Spleen (tissue), 3 donors: Measurements from ENCODE around the gene ANKRD44.

Experiments
- POLR2A ChIP-seq, 3 donors: fragments of 450-650 bp; IDR thresholded peaks; one replicate each; pipeline ENCODE4 v1.5.1; 2017; ENCODE audit warnings: antibody characterized with exemption in 3 of 3, mild to moderate bottlenecking in 1 of 3
- POLR2AphosphoS5 ChIP-seq, 3 donors: sonication (generic); formaldehyde crosslinking; IDR thresholded peaks; one replicate each; pipeline ENCODE4 v1.5.1; 2017; ENCODE audit warnings: antibody characterized with exemption in 3 of 3

DNA sequence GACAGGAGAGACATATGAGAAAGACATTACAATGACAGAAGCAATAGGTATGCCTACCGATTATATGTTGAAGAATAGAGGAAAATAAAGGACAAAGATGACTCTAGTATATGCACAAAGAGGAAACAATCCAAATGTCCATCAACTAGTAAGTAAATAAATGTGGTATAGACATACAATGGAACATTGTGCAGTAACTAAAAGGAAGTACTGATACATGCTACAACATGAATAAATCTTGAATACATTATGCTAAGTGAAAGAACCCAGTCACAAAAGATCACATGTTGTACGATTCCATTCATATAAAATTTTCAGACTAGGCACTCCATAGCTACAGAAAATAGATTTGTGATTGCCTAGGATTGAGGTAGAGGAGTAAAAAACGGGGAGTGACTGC lies 355.5 kb downstream of the ANKRD44 start:
- TF ChIP-seq POLR2AphosphoS5 (IDR thresholded peaks at IDR 0.05) (no peak), POLR2A (IDR thresholded peaks at IDR 0.05) (no peak)
